ENCODE results near the gene PRDX5. TPM values are rescaled to one million over a fixed set of nuclear protein-coding genes. Genes with fewer than 3 reads are reported as not detected.

Gene PRDX5
- total and polyA plus RNA-seq, 9 of the 15 experiments (the other 6 are each of a cell fraction or from before 2014, with no cell fraction given) = 40.8 to 327 (median 204) TPM

- TF ChIP-seq HES1 (IDR thresholded peaks at IDR 0.05; ENCODE audit: low read depth) = 0 out of 2 replicates have a peak, but pooled peaks have one; percentile 22
- no peak for TF ChIP-seq ZNF12 (CRISPR knock-in tag; IDR thresholded peaks at IDR 0.05)
- TF ChIP-seq ZNF184 (CRISPR knock-in tag; IDR thresholded peaks at IDR 0.05) = no peak
- no peak for TF ChIP-seq HEY1 (CRISPR knock-in tag; IDR thresholded peaks at IDR 0.05; ENCODE audit: borderline replicate concordance)
- no peak for TF ChIP-seq E2F8 (IDR thresholded peaks at IDR 0.05; ENCODE audit: low read depth, partially characterized antibody)
- no peak for TF ChIP-seq E2F1 (CRISPR knock-in tag; IDR thresholded peaks at IDR 0.05)
- peak; percentile 93 for TF ChIP-seq HBP1 (CRISPR knock-in tag; IDR thresholded peaks at IDR 0.05)
- TF ChIP-seq IFI16 (CRISPR knock-in tag; IDR thresholded peaks at IDR 0.05) = no peak
- no peak; the same call in 1 of the 2 replicates for TF ChIP-seq SMARCC2 (IDR thresholded peaks at IDR 0.05; ENCODE audit: low read depth)
- TF ChIP-seq ILK (tag; IDR thresholded peaks at IDR 0.05; ENCODE audit: borderline replicate concordance, low read depth) = no peak
- no peak for TF ChIP-seq GABPA (tag; conservative IDR thresholded peaks at IDR 0.05; ENCODE audit: low read depth)
- peak; percentile 79; the same call in 1 of the 2 replicates for TF ChIP-seq TARDBP (IDR thresholded peaks at IDR 0.05)
- no peak for TF ChIP-seq ELK1 (CRISPR knock-in tag; IDR thresholded peaks at IDR 0.05)
- TF ChIP-seq FOXP1 (CRISPR knock-in tag; IDR thresholded peaks at IDR 0.05) = no peak
- no peak for TF ChIP-seq RFX5 (IDR thresholded peaks at IDR 0.05; ENCODE audit: low read depth, low read length)
- peak; percentile 87 for TF ChIP-seq BRD9 (IDR thresholded peaks at IDR 0.05; ENCODE audit: low read depth, partially characterized antibody)
- no peak for TF ChIP-seq HNRNPH1 (optimal IDR thresholded peaks at IDR 0.05; ENCODE audit: low read depth, low read length)
- peak; percentile 90 to 92 for TF ChIP-seq MLLT1 (IDR thresholded peaks at IDR 0.05)
- no peak for TF ChIP-seq ZNF57 (CRISPR knock-in tag; IDR thresholded peaks at IDR 0.05)
Observed at GRCh38 chr11:64331569-64332371, 13.8 kb downstream of the PRDX5 start (continued).
